Measurements from ENCODE around the gene SLAIN2.
"Not testable (repeated sequence)": the region's sequence is repeated elsewhere in the genome, so short reads cannot be mapped to it uniquely, and the experiment has no call there.

- TF ChIP-seq CTCF (IDR thresholded peaks at IDR 0.05); ZFX (IDR thresholded peaks at IDR 0.05; ENCODE audit: borderline replicate concordance): not testable (repeated sequence)
These were observed 110.3 kb downstream of the SLAIN2 start for GRCh38 chr4:48451656-48452055.

Data from 22Rv1 (cell line).